ENCODE data around the gene ZNF513.
"Not testable (repeated sequence)": the region's sequence is repeated elsewhere in the genome, so short reads cannot be mapped to it uniquely, and the experiment has no call there.

Gene ZNF513, protein sequence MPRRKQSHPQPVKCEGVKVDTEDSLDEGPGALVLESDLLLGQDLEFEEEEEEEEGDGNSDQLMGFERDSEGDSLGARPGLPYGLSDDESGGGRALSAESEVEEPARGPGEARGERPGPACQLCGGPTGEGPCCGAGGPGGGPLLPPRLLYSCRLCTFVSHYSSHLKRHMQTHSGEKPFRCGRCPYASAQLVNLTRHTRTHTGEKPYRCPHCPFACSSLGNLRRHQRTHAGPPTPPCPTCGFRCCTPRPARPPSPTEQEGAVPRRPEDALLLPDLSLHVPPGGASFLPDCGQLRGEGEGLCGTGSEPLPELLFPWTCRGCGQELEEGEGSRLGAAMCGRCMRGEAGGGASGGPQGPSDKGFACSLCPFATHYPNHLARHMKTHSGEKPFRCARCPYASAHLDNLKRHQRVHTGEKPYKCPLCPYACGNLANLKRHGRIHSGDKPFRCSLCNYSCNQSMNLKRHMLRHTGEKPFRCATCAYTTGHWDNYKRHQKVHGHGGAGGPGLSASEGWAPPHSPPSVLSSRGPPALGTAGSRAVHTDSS

DNA sequence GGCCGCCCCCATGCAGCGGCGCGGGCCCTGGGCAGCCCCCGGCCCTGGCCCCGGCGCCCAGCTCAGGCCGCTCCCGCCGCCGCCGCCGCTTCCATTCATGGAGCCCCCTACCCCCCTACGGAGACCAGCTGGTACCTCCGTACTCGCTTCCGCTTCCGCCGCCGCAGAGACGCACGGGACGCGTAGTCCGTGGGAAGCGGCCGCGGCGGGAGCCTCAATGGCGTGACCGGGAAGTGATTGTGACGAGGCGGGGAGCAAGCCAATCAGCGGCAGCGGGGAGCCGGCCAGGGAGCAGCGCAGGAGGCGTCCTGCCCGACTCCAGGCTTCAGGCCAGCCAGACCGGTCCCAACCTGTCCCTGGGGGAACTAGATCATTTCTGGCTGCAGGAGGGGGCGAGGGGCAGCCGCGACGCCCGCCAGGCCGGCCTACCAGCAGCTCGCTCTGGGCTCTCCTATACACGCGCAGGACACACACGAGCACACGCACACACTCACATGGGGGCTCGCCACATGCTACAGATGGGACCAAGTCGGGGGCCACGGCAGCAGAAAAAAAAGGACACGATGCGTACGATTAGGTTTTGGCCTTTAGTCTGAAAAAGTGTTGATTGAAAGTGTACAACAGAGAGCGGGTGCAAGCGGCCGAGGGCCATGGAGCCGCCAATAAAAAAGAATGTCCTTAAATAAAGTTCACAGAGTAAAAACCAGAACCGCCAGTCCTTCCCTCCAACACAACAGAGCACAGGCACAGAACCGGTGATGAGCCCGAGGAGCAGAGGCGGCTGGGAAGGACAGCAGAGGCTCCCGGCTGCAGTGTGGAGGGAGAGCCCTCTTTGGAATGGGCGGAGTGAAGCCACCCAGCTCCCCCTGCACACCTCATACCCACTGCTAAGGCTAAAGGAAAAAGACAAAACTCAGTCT lies at the start of gene ZNF513:
ZNF513 (minus strand) TSS at position 109 of the 920 bp plus-strand sequence. CDS start 208 bp downstream, outside the sequence.
- H3K27ac ChIP-seq: peak within 1 kb of the TSS; percentile 86
- TF ChIP-seq, protein P1, sequence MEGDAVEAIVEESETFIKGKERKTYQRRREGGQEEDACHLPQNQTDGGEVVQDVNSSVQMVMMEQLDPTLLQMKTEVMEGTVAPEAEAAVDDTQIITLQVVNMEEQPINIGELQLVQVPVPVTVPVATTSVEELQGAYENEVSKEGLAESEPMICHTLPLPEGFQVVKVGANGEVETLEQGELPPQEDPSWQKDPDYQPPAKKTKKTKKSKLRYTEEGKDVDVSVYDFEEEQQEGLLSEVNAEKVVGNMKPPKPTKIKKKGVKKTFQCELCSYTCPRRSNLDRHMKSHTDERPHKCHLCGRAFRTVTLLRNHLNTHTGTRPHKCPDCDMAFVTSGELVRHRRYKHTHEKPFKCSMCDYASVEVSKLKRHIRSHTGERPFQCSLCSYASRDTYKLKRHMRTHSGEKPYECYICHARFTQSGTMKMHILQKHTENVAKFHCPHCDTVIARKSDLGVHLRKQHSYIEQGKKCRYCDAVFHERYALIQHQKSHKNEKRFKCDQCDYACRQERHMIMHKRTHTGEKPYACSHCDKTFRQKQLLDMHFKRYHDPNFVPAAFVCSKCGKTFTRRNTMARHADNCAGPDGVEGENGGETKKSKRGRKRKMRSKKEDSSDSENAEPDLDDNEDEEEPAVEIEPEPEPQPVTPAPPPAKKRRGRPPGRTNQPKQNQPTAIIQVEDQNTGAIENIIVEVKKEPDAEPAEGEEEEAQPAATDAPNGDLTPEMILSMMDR (conservative IDR thresholded peaks at IDR 0.05): no peak

DNA sequence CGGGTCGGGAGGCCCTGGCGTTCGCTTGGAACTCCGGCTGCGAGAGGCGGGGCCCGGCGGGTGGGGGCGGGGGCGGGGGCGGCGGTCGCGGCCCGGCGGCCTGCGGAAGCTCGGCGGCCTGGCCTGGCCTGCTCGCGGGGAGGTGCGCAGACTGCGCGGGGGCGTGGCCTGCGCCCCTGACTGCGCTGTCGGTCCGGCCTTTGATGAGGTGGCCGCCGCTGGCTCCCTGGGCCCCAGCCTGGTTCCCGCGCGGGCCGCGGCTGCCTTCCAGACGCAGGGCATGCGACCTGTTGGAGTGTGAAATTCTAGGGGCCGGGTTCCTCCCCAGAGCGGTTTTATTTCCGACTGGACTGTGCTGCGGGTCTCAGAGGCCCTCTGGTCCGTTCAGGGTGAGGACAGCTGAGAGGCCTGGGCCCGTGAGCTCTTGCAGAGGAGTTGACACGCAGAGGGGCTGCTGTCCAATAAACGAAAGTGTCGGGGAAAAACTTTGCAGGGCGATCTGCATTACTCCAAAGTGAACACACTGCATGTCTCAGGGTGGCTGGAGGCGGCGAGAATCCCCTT lies 48.5 kb upstream of the ZNF513 start:
- H3K27ac ChIP-seq: peak overlapping the region; percentile 89
- TF ChIP-seq, protein P1 (conservative IDR thresholded peaks at IDR 0.05): no peak

DNA sequence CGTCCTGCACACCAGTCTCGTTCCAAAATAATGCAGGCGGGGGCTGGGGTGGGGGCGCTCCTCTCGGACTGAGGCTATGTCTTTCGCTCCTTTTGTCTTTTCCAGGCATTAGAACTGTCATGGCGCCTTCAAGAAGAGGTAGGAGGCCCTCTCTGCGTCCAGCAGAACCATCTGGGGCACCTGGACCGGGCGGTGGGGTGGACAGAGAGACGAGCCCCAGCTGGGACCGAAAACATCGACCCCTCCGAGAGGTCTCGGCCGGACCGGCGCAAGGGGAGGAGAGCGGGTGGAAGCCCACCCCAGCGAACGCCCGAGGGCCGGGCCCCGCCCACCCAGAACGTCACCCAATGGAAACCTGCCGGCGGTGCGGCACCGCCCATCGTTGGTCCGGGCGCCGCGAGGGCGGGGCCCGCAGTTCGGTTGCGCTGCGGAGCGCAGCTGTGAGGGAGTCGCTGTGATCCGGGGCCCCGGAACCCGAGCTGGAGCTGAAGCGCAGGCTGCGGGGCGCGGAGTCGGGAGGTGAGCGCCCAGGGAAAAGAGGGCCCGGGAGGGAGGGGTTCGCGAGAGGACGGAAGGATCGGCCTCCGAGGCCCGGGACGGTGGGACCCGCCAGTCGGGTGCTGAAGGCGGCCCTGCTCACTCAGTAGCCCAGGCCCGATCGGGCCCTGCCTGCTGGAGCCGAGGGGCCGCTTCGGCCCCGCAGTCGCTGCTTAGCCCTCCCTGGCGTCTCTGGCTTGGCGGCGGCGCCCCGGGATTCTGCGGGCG lies 47.9 kb upstream of the ZNF513 start, which contains the start of gene NRBP1:
NRBP1 (plus strand) TSS at position 419 of the 765 bp plus-strand sequence. CDS start 4,643 bp downstream, outside the sequence.
- TF ChIP-seq, protein P1 (conservative IDR thresholded peaks at IDR 0.05): no peak
- peak within 1 kb of the TSS; percentile 89 for H3K27ac ChIP-seq

DNA sequence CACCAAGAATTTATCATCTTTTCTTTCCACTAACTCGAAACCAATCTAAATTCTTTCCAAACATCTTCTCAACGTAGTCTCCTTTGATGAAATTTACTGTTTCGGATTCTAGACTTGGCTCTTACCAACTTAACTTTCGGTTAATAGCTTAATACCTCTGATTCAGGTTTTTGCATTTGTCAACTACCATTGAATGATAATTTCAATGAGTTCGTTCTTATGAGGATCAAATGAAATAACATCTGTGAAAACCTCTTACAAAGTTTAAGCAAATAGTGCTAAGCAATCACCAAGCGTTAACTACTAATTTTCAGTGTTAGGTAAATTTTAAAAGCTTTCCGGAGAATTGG lies 47.3 kb upstream of the ZNF513 start:
- H3K27ac ChIP-seq: peak overlapping the region; percentile 89
- TF ChIP-seq, protein P1 (conservative IDR thresholded peaks at IDR 0.05): no peak

DNA sequence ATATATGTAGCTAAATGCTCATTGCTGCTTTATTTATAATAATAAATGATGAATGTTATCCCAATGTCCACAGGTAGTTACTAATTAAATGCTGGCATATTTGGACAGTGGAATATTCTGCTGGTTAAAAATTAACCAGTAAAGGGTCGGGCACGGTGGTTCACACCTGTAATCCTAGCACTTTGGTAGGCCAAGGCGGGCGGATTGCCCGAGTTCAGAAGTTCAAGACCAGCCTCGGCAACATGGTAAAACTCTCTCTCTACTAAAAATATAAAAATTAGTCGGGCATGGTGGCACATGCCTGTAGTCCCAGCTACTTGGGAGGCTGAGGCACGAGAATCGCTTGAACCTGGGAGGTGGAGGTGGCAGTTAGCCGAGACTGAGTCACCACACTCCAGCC lies 44.5 kb upstream of the ZNF513 start:
- H3K27ac ChIP-seq: not testable (repeated sequence)

DNA sequence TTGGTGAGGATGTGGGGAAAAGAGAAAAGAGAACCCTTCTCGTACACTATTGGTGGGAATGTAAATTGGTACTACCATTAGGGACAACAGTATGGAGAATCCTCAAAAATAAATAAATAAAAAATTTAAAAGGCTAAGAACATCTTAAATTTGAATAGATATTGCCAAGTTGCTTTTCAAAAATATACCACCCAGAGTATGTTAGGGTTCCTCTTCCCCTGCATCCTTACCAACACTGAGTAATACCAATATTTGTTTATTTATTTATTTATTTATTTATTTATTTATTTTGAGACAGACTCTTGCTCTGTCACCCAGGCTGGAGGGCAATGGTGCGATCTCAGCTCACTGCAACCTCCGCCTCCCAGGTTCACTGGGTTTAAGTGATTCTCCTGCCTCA lies 42.4 kb upstream of the ZNF513 start:
- H3K27ac ChIP-seq: no peak overlapping the region
- TF ChIP-seq, protein P1 (conservative IDR thresholded peaks at IDR 0.05): no peak

DNA sequence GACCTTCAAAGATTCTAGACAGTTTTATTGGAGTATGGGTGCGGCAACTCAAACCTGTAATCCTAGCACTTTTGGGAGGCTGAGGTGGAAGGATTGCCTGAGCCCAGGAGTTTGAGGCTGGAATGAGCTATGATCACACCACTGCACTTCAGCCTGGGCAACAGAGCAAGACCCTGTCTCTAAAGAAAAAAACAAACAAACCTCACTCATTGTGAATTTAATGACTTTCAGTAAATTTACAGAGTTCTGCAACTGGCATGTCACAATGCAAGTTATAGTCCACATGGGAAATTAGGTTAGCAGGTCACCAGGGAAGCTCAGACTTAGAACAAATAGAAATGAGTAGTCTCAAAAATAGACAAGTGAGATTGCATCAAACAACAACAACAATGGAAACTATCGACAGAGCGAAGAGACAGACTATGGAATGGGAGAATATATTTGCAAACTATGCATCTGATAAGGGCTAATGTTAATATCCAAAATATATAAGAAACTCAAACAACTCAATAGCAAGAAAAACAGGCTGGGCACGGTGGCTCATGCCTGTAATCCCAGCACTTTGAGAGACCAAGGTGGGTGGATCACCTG lies 41.2 kb upstream of the ZNF513 start:
- H3K27ac ChIP-seq: peak overlapping the region; percentile 40; the same call in 1 of the 2 replicates
- TF ChIP-seq, protein P1 (conservative IDR thresholded peaks at IDR 0.05): no peak
